ENCODE measurements around the gene DGCR6L. TPM values are rescaled to one million over a fixed set of nuclear protein-coding genes. Genes with fewer than 3 reads are reported as not detected.
"Not testable (repeated sequence)": the region's sequence is repeated elsewhere in the genome, so short reads cannot be mapped to it uniquely, and the experiment has no call there.

DGCR6L gene
- total and polyA plus RNA-seq, 2 of the 4 experiments (the other 2 are of a cell fraction) = 65.4 to 80.4 TPM

- Histone ChIP-seq H3K18ac (ENCODE audit: low read depth, low read length) (no peak overlapping the region), H2BK15ac (ENCODE audit: low read depth, low read length) (no peak overlapping the region), H3K4ac (ENCODE audit: low read depth, low read length) (no peak overlapping the region), H3K4me2 (ENCODE audit: low read depth, low read length) (no peak overlapping the region), H3K27ac (ENCODE audit: insufficient read depth, low read length) (no peak overlapping the region), H2BK120ac (ENCODE audit: low read depth, low read length) (no peak overlapping the region), H3K79me1 (ENCODE audit: low read depth in 1 of 2, low read length in 2 of 2) (no peaks in the 10 kb centered on the region), H3K14ac (replicated peaks; ENCODE audit: low read depth, low read length) (no peak overlapping the region), H3K56ac (ENCODE audit: extremely low read depth, insufficient read depth, low read length) (no peak overlapping the region), H4K20me1 (ENCODE audit: insufficient read depth, low read length) (no peaks in the 10 kb centered on the region; the same call in 1 of the 2 replicates), H2AK5ac (ENCODE audit: low read depth, low read length) (no peak overlapping the region), H3K4me1 (ENCODE audit: control insufficient read depth, insufficient read depth, low read length) (no peaks in the 10 kb centered on the region; the same call in 1 of the 2 replicates), H3K27me3 (ENCODE audit: control insufficient read depth, insufficient read depth, low read length) (peaks cover 11% of the 10 kb centered on the region), H3K4me3 (ENCODE audit: insufficient read depth, low read depth, low read length) (no peak overlapping the region), H3K9me1 (ENCODE audit: insufficient read depth, low read length) (no peaks in the 10 kb centered on the region), H4K5ac (ENCODE audit: low read depth, low read length) (no peak overlapping the region), H3K9me3 (ENCODE audit: control insufficient read depth, insufficient read depth, low read length) (no peaks in the 10 kb centered on the region), H4K8ac (ENCODE audit: low read depth in 2 of 2, low read length in 2 of 2) (no peak overlapping the region), H2AK9ac (replicated peaks; ENCODE audit: low read depth, low read length, poor library complexity) (no peak overlapping the region), H2BK5ac (ENCODE audit: low read depth, low read length, poor library complexity, severe bottlenecking) (no peak overlapping the region), H3K23ac (ENCODE audit: low read depth, low read length) (no peak overlapping the region), H3K9ac (ENCODE audit: low read depth, low read length) (no peak overlapping the region), H3K36me3 (ENCODE audit: control insufficient read depth, insufficient read depth, low read length) (no peaks in the 10 kb centered on the region), H2AFZ (replicated peaks; ENCODE audit: low read length, poor library complexity) (no peak overlapping the region), H2BK20ac (ENCODE audit: low read depth, low read length) (no peak overlapping the region), H4K91ac (ENCODE audit: insufficient read depth, low read depth, low read length) (no peak overlapping the region)
- TF ChIP-seq SMC3 (IDR thresholded peaks at IDR 0.05; ENCODE audit: low read depth, low read length) (no peak), CTCF (conservative IDR thresholded peaks at IDR 0.05; ENCODE audit: low read depth, low read length) (no peak), CHD1 (IDR thresholded peaks at IDR 0.05; ENCODE audit: low read depth, low read length) (no peak), POLR2A (IDR thresholded peaks at IDR 0.05; ENCODE audit: low read depth, low read length) (no peak), FOS (IDR thresholded peaks at IDR 0.05; ENCODE audit: low read depth, low read length) (no peak), USF2 (IDR thresholded peaks at IDR 0.05; ENCODE audit: low read depth, low read length) (no peak), RFX5 (IDR thresholded peaks at IDR 0.05; ENCODE audit: low read depth, low read length) (no peak), MAFK (IDR thresholded peaks at IDR 0.05; ENCODE audit: low read depth, low read length) (no peak)
- CTCF ChIA-PET = no interaction called here
- 67% methylated on average over 2 of the region's 9 CpGs; no CpG with 5 or more reads in 1 of the 2 experiments for WGBS, 2 experiments (ENCODE audit: extremely low coverage in 2 of 2, insufficient read length in 1 of 2)
- DNase-seq = no peak
- dilution Hi-C loops (cut with HindIII; ENCODE audit: low sequenced_read_pairs, unreplicated experiment) = no loop called here
- POLR2A ChIA-PET (ENCODE audit: unreplicated experiment) = no interaction called here
- in situ Hi-C loops (cut with MboI; ENCODE audit: low sequenced_read_pairs) = no loop called here
- no TSS peak for BruUV-seq (replicated peaks)
- ATAC-seq (ENCODE audit: low read depth) = no peak
- intact Hi-C loops (cut with micrococcal nuclease) = no loop called here
Observed at GRCh38 chr22:20304646-20305045, 15.2 kb downstream of the DGCR6L start.

GRCh38 chr22:20303229-20303534 is 16.7 kb downstream of the DGCR6L start:
- H3K9me1 ChIP-seq (ENCODE audit: insufficient read depth, low read length); H3K27ac ChIP-seq (ENCODE audit: insufficient read depth, low read length); H3K79me1 ChIP-seq (ENCODE audit: low read depth in 1 of 2, low read length in 2 of 2); H3K36me3 ChIP-seq (ENCODE audit: control insufficient read depth, insufficient read depth, low read length); H3K4me1 ChIP-seq (ENCODE audit: control insufficient read depth, insufficient read depth, low read length); H2BK20ac ChIP-seq (ENCODE audit: low read depth, low read length); H4K5ac ChIP-seq (ENCODE audit: low read depth, low read length); H3K23ac ChIP-seq (ENCODE audit: low read depth, low read length); BruUV-seq (replicated peaks); H2AFZ ChIP-seq (replicated peaks; ENCODE audit: low read length, poor library complexity); CTCF ChIA-PET; H2BK5ac ChIP-seq (ENCODE audit: low read depth, low read length, poor library complexity, severe bottlenecking); dilution Hi-C loops (cut with HindIII; ENCODE audit: low sequenced_read_pairs, unreplicated experiment); H3K4me2 ChIP-seq (ENCODE audit: low read depth, low read length); H3K9me3 ChIP-seq (ENCODE audit: control insufficient read depth, insufficient read depth, low read length); in situ Hi-C loops (cut with MboI; ENCODE audit: low sequenced_read_pairs); H3K4me3 ChIP-seq (ENCODE audit: insufficient read depth, low read depth, low read length); H2AK9ac ChIP-seq (replicated peaks; ENCODE audit: low read depth, low read length, poor library complexity); ATAC-seq (ENCODE audit: low read depth); H3K9ac ChIP-seq (ENCODE audit: low read depth, low read length); H2BK120ac ChIP-seq (ENCODE audit: low read depth, low read length); H3K18ac ChIP-seq (ENCODE audit: low read depth, low read length); DNase-seq; H2BK15ac ChIP-seq (ENCODE audit: low read depth, low read length); H4K91ac ChIP-seq (ENCODE audit: insufficient read depth, low read depth, low read length); H2AK5ac ChIP-seq (ENCODE audit: low read depth, low read length); POLR2A ChIA-PET (ENCODE audit: unreplicated experiment); H3K4ac ChIP-seq (ENCODE audit: low read depth, low read length); H3K56ac ChIP-seq (ENCODE audit: extremely low read depth, insufficient read depth, low read length); H3K14ac ChIP-seq (replicated peaks; ENCODE audit: low read depth, low read length); H4K20me1 ChIP-seq (ENCODE audit: insufficient read depth, low read length); intact Hi-C loops (cut with micrococcal nuclease); H4K8ac ChIP-seq (ENCODE audit: low read depth in 2 of 2, low read length in 2 of 2): not testable (repeated sequence)
- no CpG with 5 or more reads among the region's 7 CpGs for WGBS, 2 experiments (ENCODE audit: extremely low coverage in 2 of 2, insufficient read length in 1 of 2)
- peaks cover 16% of the 10 kb centered on the region for H3K27me3 ChIP-seq (ENCODE audit: control insufficient read depth, insufficient read depth, low read length)
